Left ventricle myocardium inferior (tissue), 1 donor: ENCODE results near the gene ZNF682. TPM values are rescaled to one million over a fixed set of nuclear protein-coding genes. Genes with fewer than 3 reads are reported as not detected.
"Not testable (repeated sequence)": the region's sequence is repeated elsewhere in the genome, so short reads cannot be mapped to it uniquely, and the experiment has no call there.

Source experiments
- DNase-seq: peaks from one replicate; pipeline ENCODE4 v3.0.0-alpha.2; 2020
- H3K27ac ChIP-seq: fragments of 200-600 bp; replicated peaks from 2 replicates; pipeline ENCODE4 v1.8.0; 2021
- H3K27me3 ChIP-seq: fragments of 200-600 bp; 2 replicates; pipeline ENCODE4 v1.8.0; 2021; ENCODE audit warnings: low read depth
- H3K36me3 ChIP-seq: fragments of 200-600 bp; 2 replicates; pipeline ENCODE4 v1.8.0; 2021
- H3K4me1 ChIP-seq: fragments of 200-600 bp; 2 replicates; pipeline ENCODE4 v1.8.0; 2021
- H3K4me3 ChIP-seq: fragments of 200-600 bp; 2 replicates; pipeline ENCODE4 v1.8.0; 2021; ENCODE audit warnings: mild to moderate bottlenecking, moderate library complexity
- H3K9me3 ChIP-seq: fragments of 200-600 bp; replicated peaks from 2 replicates; pipeline ENCODE4 v1.8.0; 2021
- CTCF ChIP-seq: fragments of 200-600 bp; IDR thresholded peaks from 2 replicates; pipeline ENCODE4 v1.8.0; 2021; ENCODE audit warnings: antibody characterized with exemption, mild to moderate bottlenecking, borderline replicate concordance
- intact Hi-C: fragments of 100-400 bp; cut with micrococcal nuclease; formaldehyde crosslinking; loops from one replicate; pipeline ENCODE4 v1.11.0; 2022
- total RNA-seq: library from RNA; stranded (reverse); fragmentation: NEBNext Ultra II Directional; extraction: Animal tissue kit (Norgen Biotek cat#: 25700); gene quantifications from one replicate; pipeline ENCODE4 v1.2.1, GENCODE V29; 2021
- donor health status: DM: no; HTN: yes; CAD: no; lungs with severe emphysema.

The ZNF682 gene
- total RNA-seq, 1 donor from 2014 or later, result 6.4 TPM

- no peak overlapping the region for H3K27ac ChIP-seq
- H3K4me3 ChIP-seq, result no peak overlapping the region
- H3K36me3 ChIP-seq, result no peaks in the 10 kb centered on the region
- no peak for TF ChIP-seq CTCF
- H3K27me3 ChIP-seq, result no peaks in the 10 kb centered on the region
- no peaks in the 10 kb centered on the region for H3K4me1 ChIP-seq
- DNase-seq, result no peak
- intact Hi-C loops, result no loop called here
- no peaks in the 10 kb centered on the region for H3K9me3 ChIP-seq
These were observed 21.0 kb upstream of the ZNF682 start for GRCh38 chr19:20060282-20060681.

DNA sequence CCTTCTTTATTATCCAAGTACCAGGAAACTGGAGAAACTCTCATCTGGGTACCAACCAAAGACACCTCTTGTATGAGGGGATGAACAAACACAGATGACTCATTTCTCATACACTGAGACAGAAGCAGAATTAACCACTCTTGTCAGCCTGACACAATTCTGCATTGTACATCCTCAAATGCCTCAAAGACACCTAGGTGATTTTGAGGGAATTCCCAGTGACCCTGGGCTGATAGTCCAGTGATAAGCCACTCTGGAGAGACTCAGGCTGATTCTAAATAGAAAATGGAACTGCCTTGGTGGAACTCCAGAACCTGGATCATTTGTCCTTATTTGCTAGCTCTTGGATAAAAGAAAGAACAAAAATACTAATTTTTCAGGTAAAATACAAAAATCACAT is 19.4 kb upstream of the ZNF682 start:
- H3K9me3 ChIP-seq, H3K36me3 ChIP-seq, H3K4me1 ChIP-seq, H3K27ac ChIP-seq, H3K4me3 ChIP-seq, DNase-seq, H3K27me3 ChIP-seq, intact Hi-C loops: not testable (repeated sequence)

DNA sequence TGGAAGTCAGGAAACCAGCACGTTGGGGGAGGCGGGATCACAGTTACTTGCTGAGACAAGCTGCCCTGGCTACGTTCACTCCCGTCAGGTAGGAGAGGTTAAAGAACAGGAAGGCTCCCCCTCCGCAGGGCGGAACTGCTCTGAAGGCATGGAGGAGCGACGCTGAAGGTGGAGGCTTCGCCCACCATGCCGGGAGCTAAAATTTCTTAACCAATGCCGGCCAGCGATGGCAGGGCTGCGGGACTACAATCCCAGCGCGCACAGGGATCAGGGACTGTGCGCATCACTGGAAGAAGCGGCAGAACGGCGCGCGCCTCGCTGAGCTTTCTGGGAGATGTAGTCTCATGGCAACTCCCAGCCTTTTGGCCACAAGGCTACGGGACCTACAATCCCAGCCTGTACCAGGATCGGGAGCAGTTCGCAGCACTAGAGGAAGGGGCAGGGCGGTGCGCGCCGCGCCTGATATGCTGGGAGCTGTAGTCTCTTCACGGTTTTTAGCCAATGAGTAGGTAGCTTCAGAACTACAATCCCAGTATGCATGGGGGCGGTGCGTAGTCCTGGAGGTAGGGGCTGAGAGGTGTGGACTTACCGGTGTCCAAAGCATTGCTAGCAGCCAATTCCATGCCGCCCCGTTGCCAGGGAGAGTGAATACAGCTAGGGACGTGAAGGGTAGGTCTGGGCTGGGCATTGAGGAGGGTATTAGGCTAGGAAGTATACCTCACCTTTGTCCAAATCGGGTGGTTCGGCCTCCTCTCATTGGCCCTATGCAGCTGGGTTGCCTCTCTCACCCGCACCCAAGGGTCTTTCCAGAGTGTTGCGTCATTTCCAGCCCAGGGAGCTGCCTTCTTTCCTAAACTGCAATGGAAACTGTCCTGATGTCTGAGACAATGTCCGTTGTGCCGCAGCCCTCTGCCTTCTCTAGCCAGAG is 12.8 kb upstream of the ZNF682 start:
- peak; percentile 95 for DNase-seq
- intact Hi-C loops, result no loop called here
- Histone ChIP-seq H3K9me3 (no peaks in the 10 kb centered on the region), H3K27ac (peak overlapping the region; percentile 92), H3K36me3 (no peaks in the 10 kb centered on the region), H3K27me3 (no peaks in the 10 kb centered on the region), H3K4me3 (peak overlapping the region; percentile 88), H3K4me1 (peaks cover 13% of the 10 kb centered on the region)
- TF ChIP-seq CTCF, result peak; percentile 33

DNA sequence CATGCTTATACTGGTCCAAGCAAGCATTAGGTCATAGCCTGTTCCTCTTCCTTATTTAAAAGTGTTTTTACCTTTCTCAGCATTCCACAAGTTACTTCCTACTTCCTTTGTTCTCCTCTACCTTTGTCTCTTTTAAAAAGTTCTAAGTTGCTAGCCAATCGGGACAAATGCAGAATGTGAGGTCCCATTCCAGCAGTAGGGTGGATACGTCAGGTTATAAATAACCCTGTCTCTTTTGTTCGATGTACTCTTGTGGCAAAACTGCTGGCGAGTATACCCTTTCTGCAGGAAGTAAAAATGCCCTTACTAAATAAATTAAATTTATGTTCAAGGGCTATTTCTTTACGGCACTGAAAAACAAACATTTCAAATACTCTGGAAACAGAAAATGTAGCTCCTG is 6.4 kb upstream of the ZNF682 start:
- H3K9me3 ChIP-seq, intact Hi-C loops, H3K36me3 ChIP-seq, H3K27me3 ChIP-seq, DNase-seq, H3K4me3 ChIP-seq: not testable (repeated sequence)
- peak overlapping the region; percentile 44 for H3K27ac ChIP-seq
- H3K4me1 ChIP-seq, result peaks cover 19% of the 10 kb centered on the region

- intact Hi-C loops, result no loop called here
- Histone ChIP-seq H3K4me3 (no peak overlapping the region), H3K4me1 (peaks cover 20% of the 10 kb centered on the region), H3K27me3 (no peaks in the 10 kb centered on the region), H3K27ac (peak overlapping the region; percentile 44), H3K9me3 (no peaks in the 10 kb centered on the region), H3K36me3 (no peaks in the 10 kb centered on the region)
- TF ChIP-seq CTCF, result no peak
- DNase-seq, result no peak
These were observed 5.4 kb upstream of the ZNF682 start for GRCh38 chr19:20044663-20045062.

GRCh38 chr19:20038358-20039202 is 725 bp downstream of the ZNF682 start:
- no peaks in the 10 kb centered on the region for H3K27me3 ChIP-seq
- peak overlapping the region; percentile 83 for H3K4me3 ChIP-seq
- no peak for DNase-seq
- H3K27ac ChIP-seq, result peak overlapping the region; percentile 78
- no peaks in the 10 kb centered on the region for H3K36me3 ChIP-seq
- intact Hi-C loops, result no loop called here
- no peaks in the 10 kb centered on the region for H3K9me3 ChIP-seq
- peaks cover 40% of the 10 kb centered on the region for H3K4me1 ChIP-seq
- TF ChIP-seq CTCF, result no peak
